Stimulated activated CD4-positive, alpha-beta T cell treated with anti-CD3 and anti-CD28 coated beads, TNF-alpha, amount 100 ng/mL, for 4 hours (primary cell): ENCODE data around the gene PCCB.
"Not testable (repeated sequence)": the region's sequence is repeated elsewhere in the genome, so short reads cannot be mapped to it uniquely, and the experiment has no call there.

Experiments used
- DNase-seq, 3 experiments: peaks; one replicate each; pipeline ENCODE4 v3.0.0-alpha.2; 2020; ENCODE audit warnings: low read depth in 3 of 3

PCCB gene

DNA sequence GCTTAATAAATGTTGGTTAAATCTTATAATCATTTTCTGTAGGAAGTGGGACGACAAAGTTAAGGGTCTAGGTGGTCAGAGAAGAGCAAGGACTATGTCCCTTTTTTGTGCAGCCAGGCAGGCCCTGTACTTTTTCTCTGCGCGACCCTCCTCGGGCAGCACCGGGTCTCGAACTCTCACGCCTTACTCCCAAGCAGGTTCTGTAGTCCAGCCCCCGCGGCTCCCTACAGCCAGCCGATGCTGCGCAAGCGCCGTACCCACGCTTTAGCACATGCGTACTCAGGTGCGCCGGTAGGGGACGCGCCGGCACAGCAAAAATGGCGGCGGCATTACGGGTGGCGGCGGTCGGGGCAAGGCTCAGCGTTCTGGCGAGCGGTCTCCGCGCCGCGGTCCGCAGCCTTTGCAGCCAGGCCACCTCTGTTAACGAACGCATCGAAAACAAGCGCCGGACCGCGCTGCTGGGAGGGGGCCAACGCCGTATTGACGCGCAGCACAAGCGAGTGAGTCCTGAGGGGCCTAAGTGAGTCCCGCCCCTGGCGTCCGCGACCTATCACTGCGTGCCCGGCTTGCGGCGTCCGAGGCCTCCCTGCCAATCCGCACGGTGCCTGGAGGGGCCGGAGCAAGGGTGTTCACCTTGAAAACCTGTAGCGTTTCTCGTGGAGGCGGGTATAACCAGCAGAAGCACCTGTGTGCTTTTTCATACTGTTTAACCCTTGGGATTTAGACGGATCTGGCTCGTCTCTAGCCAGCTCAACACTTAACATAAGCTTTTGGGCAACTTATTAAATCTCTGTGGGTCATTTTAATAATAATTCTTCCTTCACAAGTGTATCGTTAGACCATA lies at the start of gene PCCB:
Gene PCCB, plus strand, starts transcription at position 282 of the 844 bp plus-strand sequence. Its CDS starts 36 bp downstream, at position 318.
- peak; percentile 86 to 89 (median 88) for DNase-seq

DNA sequence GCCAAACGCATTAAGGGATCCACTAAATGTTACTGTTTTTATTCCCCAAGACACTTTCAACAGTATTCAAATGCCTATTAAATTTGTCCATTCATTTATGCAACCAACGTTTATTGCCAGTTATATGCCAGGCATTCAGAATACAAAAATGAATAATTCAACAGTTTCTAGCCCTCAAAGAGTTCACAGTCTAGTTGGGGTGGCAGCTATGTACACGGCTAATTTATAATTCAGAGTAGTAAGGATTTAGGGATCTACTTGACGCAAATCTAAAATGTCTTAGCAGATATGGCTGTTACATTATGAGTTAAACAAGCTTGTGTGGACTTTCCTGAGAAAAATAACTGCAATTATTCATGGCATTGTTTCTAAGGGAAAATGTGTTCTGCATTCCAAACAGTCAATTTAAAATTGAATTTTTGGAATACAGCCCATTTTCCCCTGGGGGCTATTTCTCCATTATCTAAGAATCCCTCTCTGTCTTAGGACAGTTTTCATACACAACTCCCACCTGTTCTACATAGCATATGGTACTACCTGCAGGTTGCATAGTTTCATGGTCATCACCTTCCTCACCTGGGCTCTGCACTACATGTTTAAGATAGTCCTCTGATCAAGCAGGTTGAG lies 42.5 kb upstream of the PCCB start:
- DNase-seq: no peak

DNA sequence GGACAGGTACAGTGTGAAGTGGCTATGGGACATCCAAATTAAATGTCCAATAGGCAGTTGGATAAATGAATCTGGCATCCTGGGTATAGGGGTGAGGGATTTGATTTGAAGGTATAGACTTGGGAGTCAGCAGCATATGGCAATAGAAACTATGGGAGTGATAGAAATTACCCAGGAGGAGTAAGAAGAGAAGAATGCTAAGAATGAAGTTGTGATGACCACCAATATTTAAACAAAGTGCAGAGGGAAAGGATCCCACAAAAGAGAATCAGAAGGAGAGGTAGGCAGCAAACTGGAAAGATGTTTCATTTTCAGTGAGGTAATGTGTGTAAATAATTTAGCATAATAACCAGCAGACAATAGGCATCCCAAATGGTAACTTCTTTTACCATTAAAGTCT lies 40.2 kb upstream of the PCCB start:
- no peak for DNase-seq

DNA sequence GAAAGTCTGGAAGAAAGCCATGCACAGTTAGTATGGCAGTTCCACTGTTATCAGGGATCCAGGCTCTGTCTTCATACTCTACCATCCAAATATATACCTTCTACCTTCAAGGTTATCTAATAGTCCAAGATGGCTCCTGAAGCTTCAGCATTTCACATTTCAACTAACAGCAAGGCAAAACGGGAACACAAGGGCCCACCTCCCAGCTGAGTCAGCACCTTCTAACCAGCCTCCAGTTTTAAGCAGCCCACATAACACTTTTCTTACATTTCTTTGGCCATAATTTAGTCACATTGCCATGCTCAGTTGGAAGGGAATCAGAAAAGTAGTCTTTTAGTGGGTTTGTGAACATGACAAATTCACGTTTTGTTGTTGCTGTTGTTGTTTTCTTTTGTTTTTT lies 38.6 kb upstream of the PCCB start:
- no peak for DNase-seq

GRCh38 chr3:136222746-136223145 lies 27.4 kb upstream of the PCCB start:
- DNase-seq: not testable (repeated sequence)

DNA sequence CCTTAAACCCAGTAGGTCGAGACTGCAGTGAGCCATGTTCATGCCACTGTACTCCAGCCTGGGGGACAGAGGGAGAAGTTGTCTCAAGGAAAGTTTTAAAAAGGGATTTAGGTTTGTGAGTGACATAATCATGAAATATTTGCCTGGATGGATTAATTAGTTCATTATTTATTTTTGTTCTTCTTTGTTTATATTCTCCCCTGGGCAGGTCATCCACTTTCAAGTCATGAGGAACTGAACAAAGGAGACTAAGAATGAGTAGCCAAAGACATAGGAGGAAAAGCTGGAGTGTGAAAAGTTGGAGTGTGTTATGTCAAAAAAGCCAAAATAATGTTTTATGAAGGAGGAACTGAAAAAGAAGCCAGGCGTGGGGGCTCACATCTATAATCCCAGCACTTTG lies 17.7 kb upstream of the PCCB start:
- no peak for DNase-seq

DNA sequence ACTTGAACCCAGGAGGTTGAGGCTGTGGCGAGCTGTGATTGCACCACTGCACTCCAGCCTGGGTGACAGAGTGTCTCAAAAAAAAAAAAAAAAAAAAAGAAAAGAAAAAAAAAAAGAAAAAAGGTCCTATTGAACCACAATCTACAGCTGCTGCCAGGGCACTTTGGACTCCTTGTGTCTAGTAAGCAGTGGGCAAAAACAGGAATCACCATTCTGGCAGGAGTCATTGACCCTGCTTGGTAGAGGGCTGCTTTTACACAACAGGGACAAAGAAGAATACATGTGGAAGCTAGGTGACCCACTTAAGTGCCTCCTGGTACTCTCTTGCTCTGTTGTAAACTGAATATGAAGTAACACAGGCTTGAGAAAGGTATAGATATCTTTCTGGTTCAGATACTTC lies 14.6 kb upstream of the PCCB start:
- no peak for DNase-seq

GRCh38 chr3:136236109-136236508 lies 14.0 kb upstream of the PCCB start:
- no peak for DNase-seq

DNA sequence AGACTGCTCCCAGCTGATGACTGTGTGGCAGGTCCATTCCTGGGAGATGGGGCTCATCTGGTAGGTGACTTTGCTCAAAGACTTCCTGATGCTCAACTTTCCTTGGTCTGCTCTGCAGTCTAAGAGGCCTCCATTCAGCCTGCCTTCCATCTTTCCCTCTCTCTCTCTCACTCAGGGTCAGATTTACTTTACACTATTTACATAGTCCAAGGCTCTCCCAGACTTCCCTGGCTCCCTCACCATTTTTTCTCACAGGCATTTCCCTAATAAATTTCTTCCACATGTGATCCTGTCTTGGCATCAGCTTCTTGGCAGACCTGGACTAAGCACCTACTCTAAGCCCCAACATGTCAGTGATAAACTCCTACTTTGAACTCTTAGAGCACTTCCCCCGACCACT lies 13.0 kb upstream of the PCCB start:
- no peak for DNase-seq

DNA sequence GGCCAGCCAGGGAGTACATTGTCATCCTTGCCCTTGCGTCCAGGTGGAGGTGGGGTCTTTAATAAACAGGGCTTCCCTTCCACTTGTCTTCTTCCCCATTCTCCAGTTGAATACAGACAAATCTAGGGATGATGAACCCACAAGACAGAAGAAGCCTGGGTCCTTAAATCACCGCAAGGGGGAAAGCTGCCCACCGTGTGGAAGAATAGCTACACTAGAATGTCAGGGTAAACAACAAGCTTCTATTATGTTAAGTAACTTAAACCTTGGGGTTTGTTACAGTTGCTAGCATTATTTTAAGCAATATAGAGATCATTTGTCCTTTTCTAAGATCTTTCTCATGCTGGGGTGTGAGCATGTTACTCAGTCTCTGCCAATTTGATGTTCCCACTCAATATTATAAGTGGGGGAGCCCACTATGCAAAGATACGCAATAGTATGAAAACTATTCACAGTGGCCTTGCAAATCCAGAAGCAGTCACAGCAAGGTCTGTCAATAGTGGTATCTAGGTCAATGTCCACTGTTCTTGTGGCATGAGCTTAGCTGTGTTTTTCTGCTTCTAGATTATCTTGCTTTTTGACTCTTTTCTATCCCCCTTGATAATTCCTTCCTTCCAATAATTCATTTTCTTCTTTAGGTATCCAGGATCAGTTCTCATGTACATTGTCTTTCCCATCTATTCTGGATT lies 12.0 kb upstream of the PCCB start:
- DNase-seq: no peak

DNA sequence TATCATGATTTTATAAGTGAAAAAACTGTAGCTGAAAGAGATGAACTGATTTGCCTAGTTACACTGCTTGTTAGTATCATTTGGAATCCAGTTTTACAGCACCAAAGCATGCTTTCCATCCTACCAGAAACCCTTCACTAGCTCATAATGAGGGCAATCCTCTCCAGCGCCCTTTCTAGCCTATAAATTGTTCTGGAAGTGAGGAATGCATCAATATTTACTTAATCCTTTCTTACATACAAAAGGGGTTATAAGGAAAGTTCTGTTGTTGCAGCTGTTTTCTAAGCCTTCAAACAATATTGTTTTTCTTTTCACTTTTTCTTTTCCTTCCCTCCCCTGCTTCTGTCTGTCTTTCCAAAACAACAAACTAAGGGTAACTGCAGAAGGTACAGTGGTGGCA lies 11.0 kb upstream of the PCCB start:
- DNase-seq: no peak

DNA sequence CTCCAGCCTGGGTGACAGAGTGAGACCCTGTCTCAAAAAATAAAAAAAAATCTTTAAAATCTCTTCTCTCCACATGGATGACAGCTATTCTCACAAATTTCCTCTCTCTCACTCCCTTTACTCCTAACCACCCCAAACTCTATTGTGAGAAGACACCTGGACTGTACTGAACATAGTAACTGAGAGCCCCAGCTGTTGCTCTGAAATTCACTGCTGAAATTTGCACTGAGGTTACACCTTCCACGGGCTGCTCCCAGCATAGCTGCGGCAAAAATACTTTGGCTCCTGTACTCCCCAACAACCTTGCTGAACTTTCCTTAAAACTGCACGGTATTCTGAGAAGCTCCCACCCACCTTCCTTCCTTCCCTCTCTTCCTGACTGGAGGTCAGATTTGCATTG lies 4.4 kb upstream of the PCCB start:
- no peak for DNase-seq

DNA sequence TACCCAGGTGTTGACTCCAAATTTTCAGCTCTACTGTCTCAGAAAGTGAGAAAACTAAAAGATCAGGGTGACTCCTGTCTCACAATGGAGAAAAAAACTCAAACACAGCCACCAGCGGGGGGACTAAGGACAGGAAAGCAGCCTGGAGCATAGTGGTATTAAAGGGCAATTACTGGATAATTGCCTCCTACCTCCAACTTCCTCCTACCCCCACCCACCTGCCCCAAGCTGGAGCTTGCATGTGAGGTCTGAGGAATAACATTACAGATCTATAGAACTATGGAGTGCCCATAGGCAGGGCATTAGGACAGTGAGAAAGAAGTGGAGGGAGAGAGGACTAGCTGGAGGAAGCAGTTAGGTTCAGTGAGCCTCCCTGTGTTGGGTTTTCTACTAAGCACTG lies 2.7 kb upstream of the PCCB start:
- no peak for DNase-seq

- no peak for DNase-seq
These were observed 2.1 kb upstream of the PCCB start for GRCh38 chr3:136247855-136248590.

GRCh38 chr3:136249091-136249490 lies 1.0 kb upstream of the PCCB start:
- DNase-seq: no peak

GRCh38 chr3:136249593-136249992 lies 547 bp upstream of the PCCB start:
- no peak for DNase-seq

DNA sequence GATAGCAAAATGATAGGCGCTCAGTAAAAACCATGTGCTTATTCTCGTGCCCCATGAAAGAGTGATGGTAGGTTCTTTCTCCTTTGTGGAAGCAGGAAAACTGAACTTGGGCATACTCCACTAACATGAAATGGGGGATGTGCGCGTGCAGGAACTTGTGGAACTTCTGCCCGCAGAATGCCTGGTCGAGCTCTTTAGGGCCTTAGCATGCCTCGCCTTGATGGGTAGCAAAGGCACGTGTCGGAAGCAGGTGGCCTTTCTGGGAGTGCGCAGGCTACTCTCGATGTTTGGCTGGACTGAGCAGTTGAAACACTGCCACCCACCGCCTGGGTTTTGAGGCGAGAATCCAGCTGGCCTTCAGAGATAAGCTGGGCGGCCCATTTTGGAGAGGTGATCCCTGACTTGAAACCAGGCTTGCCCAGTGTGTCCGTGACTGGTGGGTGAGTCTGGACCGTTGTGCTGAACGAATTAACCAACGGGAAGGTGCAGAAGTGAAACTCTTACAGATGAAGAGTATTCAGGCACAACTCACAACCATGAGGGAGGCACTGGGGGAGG lies 842 bp downstream of the PCCB start:
- peak in 2 of 3 experiments; percentile 1 to 14 for DNase-seq

DNA sequence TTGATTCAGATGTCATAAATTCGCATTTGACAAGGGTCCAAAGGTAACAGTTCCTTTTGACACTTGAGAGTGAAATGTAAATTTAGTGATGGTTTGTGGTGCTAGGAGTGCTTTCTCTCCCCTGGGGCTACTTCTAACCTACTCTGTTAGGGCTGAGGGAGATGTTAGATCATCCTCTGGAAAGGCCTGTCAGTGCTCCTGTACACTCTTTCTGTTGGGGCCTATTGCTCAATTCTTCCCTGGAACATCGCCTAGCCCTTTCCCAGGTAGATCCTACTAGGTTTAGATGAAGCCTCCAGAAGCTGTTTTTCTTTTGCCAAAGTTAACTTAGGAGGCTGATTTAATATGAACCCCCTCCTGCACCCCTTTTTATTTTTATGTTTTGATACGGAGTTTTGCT lies 1.4 kb downstream of the PCCB start:
- DNase-seq: no peak

DNA sequence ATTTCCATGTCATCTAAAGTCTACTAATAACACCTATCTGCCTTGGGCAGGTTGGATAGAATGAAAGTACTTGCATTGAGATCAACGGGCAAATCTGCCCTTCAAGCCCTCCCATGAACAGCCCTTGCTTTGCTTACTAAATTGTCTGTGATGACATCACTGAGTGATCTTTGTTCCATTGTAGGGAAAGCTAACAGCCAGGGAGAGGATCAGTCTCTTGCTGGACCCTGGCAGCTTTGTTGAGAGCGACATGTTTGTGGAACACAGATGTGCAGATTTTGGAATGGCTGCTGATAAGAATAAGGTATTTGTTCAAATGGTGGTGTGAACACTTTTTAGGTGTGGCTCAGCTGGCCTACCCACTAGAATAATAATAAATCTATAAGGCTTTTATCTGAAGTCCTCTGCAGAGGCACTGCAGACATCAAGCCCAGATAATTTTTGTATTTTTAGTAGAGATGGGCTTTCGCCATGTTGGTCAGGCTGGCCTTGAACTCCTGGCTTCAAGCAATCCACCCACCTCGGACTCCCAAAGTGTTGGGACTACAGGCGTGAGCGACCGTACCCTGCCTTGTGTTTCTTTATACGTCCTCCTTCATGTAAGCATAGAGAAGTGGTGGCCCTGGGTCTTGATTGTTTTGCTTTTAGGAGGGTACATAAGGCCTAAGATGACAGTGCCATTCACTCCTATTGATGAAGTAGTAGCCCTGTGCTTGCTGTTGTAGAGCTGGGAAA lies 5.7 kb downstream of the PCCB start:
- no peak for DNase-seq

DNA sequence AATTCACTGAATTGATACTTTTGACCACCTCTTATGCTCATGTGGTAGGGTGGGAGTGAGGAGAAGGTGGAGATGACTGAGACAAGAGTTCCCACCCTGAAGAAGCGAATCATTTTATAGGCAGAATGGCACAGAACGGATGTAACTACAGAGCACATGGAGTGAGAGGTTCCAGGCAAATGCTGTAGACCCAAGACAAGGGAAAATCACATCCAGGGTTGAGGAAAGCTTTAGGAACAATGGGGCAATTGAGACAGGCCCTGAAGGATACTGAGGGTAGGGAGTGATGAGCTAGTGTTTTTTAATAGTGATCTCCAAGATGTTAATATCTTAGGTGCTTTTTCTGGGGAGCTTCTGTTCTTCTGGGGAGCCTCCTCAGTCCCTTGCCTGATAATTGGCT lies 8.1 kb downstream of the PCCB start:
- no peak for DNase-seq

DNA sequence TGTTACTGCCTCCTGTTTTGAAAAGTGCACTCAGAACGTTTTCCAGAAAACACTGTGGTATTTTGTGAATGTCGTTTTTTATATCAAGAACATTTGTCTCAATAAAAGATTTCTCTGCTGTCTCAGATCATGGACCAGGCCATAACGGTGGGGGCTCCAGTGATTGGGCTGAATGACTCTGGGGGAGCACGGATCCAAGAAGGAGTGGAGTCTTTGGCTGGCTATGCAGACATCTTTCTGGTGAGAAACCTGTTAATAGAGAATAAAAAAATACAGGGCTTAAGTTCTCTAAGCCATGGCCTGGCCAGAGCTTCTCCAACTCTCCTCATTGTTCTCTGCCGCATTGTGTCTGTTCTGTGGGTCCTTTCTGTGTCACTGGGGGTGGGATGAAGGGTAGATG lies 11.7 kb downstream of the PCCB start:
- no peak for DNase-seq
